Pons (tissue), 1 donor: ENCODE data around the gene FADS3.

Experiments
- DNase-seq: peaks from one replicate; pipeline ENCODE4 v3.0.0-alpha.2; 2016; ENCODE audit warnings: low spot score

The FADS3 gene

DNA sequence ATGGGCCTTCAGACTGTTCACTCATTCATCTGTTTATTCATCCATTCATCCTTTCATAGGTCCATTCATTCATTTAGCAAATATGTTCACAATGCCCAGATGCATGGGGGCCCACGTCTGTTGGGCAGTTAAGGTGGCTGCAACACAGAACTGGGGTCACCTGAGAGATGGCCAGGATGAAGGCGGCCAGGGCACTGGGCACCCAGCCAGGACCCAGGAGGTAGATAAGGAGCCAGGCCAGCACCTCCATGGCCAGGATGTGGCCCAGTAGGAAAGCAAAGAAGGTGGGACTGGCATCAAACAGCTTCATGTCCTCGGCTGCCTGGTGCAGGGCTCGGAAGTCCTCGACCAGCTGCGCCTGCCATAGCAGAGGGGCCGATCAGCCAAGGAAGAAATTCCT, 12.2 kb downstream of the FADS3 start:
- DNase-seq: no peak

DNA sequence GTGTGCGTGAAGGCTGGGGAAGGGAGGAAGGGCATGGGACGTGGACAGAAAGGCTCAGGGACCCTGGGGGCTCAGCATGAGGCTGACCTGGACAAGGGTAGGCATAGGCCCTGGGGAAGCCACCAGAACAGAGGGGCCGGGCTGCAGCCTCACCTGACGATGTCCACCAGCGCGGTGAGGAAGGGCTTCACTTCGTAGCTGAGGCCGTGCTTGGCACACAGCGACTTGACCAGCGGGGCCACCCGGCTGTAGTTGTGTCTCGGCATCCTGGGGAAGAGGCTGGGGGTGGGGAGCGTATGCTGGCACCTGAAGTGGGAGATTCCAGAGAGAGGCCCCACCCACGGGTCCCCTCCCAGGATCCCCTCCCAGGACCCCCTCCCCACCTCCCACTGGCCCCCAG, 15.6 kb downstream of the FADS3 start:
- no peak for DNase-seq

DNA sequence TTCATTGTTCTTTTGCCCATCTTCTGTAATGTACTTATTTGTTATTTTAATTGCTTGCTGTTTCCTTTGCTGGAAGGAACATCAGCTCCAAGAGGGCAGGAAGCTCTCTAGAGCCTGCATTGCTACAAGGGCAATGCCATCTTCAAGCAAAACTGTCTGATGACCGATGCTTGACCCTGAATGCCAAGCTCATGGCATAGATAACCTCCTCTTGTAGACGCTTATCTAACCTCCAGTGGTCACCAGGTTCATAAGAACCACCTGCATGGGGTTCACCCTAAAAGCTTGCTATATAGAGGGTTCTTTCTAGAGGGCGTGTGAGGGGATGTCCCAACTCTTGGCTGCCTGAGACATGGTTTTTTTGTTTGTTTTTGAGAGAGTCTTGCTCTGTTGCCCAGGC, 16.5 kb downstream of the FADS3 start:
- DNase-seq: no peak

DNA sequence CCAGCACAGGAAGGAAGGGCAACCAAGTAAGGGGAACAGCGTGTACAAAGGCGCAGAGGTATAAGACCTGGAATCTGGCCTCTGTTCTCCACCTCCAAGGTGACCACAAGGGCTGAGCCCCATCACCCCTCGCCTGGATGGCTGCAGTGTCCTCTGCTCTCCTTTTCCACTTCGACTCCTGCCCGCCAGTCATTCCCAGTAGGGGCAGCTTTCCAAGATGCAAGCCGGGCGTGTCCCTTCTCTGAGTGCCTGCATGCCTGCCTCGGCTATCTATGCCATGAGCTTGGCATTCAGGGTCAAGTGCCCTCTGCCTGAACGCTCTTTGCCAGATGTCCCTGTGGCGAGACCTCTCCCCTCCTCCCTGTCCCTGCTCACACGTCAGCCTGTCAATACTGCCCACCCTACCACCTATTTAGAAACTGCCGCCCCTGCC, 17.0 kb downstream of the FADS3 start:
- DNase-seq: no peak

DNA sequence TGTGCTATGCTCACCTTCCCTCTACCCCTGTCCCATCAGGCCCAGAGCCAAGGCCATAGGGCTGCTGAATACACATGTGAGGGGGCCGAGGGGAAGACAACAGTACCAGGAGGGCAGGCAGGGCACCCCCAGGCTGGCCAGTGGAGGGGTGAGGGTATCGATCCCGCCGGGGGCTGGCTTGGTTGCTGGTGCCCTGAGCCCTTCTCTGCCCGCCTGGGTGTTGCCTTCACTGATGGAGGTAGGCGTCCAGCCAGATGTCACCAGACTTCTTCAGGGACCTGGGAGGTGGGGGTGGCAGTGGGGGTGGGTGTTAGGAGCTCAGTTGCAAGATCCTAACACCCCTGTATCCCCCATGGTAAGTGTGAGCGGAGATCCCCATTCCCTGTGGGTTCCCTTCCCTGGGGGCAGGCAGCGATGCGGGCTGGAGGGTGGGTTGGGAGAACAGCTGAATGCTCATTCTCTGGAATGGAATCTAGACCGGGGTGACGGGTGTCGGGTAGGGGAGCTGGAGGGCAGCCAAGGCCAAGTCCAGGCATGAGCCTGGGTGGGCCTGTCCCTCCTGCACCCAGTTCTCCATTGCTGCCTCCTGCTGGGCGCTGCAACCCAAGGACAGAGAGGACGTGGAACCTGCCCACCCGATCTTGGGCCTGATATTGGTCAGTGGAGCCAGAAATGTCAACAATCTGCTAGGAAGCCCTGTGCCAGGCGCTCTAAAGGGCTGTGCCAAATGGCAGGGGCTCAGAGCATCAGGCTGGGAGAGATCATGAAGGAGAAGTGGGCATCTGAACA, 17.6 kb downstream of the FADS3 start:
- DNase-seq: no peak

DNA sequence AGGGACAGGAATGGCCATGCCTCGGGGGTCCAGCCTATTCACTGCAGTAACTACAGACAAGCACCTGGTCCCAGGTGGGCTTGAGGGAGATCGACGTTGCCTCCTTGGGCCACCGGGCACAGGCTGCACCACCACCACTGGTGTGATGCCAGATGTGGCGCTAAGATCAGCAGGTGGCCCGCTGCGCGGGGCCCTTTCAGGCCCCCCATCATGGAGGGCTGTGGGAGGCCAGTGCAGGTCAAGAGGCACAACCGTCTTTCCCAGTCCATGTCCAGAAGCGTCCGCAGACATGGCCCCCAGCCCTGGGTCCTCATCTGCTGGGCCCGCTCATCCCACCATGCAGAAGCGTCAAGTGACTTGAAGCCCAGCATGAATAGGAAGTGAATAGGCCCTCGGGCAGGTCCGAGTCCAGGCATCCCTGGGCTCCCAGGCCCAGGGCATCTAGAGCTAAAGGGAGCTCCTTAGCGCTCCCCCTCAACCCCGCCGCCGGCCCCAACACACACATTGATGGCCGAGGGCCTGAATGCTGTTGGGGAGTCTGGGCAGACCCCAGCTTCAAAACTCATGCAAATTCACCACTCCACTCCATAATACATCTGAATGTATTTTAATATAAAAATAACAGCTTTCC, 18.3 kb downstream of the FADS3 start:
- no peak for DNase-seq

DNA sequence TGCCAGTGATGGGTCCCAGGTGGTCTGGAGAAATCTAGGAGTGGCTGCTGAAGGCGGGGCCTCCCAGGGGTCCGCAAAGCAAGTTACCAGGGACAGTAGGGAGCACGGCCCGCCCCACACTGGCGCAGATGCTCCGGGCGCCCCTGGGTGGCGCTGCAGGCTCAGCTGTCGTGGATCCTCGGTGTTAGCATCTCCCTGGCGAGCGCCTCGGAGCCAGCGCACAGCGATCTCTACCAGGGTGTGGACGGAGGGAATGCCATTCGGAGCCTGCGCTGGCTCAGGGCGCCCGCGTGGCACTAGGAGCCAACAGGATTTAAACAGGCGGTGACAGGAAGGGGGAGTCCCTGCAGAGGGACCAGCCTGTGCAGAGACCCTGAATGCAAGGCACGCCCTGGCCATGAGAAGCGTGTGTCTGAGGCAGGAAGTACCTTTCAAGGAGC, 20.2 kb downstream of the FADS3 start:
- DNase-seq: peak; percentile 53

DNA sequence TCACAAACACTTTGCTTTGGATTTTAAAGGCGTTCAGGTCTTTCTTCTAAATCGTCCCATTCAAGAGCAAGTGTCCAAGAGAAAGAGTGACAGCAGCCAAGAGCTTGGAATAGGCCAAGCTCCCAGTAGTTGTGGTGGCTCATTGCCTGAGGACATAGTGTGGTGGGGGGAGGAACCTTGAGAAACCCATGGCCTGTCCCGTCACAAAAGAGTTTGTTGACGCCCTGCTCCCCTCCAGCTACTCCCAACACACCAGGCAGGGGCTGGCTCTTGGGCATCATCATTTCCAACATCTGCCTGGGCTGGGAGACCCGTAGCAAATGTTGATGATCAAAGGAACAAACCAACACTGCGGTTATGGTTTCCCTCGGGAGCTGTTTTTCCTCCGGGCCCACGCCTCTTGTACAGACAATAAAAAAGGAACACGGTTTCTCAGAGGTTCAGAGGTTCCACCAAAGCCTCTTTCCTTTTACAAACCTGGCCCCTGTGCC, 20.8 kb downstream of the FADS3 start:
- DNase-seq: no peak

DNA sequence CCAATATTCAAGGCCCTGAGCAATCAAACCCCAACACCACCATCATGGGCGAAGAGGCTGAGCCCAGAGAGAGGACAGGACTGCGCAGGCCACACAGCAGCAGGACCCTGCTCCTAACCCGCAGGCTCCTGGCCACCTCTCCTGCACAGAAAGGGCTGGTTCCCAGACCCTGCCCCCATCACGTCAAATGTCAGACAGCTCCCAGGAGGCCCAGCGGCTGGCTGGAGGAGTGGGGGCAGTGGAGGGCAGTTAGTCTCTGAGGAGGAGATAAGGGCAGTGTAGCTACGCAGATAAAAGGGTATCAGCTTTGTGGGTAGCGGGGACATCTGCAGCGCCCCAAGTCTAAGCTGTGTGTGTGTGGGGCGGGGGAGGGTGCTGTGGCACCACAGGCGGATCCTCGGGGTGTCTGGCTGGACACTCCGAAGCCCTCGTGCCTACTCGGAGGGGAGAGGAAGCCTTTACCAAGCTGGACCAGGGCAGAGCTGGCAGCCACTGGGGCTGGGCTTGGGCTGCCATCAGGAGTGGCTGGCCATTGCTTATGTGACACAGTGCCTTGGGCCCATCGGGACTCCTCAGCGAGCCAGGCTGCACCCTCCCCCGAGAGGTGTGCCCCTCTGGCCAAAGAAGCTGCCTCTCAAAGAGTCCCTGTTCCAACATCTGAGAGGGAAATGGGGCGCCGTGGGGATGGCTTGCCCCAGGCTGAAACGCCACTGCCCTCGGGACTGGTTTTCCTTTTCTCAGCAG, 21.5 kb downstream of the FADS3 start:
- DNase-seq: no peak

DNA sequence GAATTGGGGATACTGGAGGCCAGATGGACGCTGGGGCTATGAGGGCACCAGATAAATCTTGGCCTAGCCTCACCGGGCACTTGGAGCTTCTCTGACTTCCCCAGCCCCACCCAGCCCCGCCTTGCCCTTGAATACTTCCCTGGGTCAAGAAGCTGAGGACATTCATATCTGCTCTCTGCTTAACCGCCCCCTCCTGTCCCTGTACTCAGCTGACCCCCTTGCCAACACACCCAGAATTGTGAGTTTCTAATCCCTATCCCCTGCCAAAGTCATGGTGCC, 22.0 kb downstream of the FADS3 start:
- no peak for DNase-seq

DNA sequence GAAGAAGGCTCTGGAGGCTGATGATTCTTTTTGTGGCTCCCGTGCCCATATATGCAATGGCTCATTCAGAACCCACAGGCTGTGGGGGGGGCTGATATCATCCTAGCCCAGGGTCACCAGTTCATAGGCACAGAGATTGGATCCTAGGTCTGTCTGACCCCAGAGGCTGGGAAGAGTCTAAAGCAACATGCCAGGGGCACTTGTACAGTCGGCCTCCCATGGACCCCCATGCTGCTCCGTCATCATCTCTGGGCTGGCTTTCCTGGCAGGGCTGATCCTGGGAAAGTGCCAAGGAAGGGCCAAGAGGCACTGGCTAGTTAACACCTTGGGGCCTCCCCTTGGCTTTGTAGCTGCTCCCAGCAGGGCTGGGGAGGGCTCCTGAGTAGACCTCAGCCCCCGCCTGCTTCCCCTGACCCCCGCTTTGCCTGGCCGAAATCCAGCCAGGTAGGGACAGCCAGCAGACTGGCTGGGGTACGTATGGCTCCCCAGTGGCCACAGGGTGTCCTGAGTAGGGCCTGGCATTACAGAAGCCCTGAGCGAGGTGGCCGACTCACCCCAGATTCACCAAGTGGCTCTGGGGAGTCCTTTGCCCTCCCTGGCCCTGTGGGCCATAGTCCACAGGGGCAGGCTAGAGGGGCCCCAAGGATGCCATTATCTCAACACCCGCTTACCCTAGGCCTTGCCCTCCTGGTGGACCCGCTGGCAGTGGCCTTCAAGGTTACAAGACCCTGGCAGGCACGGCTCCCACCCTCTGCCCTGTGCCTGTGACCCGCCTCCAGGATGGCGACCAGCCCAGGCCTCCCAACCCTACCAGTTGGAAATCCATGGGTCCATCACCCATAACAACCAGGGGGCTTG, 22.5 kb downstream of the FADS3 start:
- DNase-seq: no peak

DNA sequence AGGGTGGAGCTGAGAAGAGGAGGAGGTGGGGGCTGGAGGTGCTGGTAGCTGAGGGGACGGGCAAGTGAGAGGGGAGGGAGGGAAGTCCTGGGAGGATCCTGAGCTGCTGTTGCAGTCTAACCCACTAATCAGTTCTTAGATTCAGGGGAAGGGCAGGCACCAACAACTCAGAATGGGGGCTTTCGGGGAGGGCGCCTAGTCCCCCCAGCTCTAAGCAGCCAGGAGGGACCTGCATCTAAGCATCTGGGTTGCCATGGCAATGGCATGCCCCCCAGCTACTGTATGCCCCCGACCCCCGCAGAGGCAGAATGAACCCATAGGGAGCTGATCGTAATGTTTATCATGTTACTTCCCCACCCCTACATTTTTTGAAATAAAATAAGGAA, 24.4 kb downstream of the FADS3 start:
- DNase-seq: no peak

DNA sequence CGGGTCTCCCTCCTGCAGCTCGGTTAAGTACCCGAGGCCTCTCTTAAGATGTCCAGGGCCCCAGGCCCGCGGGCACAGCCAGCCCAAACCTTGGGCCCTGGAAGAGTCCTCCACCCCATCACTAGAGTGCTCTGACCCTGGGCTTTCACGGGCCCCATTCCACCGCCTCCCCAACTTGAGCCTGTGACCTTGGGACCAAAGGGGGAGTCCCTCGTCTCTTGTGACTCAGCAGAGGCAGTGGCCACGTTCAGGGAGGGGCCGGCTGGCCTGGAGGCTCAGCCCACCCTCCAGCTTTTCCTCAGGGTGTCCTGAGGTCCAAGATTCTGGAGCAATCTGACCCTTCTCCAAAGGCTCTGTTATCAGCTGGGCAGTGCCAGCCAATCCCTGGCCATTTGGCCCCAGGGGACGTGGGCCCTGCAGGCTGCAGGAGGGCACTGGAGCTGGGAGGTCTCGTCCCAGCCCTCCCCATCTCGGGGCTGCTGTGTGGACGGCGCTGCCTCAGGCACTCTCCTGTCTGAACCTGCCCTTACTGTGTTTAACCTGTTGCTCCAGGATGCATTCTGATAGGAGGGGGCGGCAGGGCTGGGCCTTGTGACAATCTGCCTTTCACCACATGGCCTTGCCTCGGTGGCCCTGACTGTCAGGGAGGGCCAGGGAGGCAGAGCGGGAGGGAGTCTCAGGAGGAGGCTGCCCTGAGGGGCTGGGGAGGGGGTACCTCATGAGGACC, 25.0 kb downstream of the FADS3 start:
- DNase-seq: no peak

DNA sequence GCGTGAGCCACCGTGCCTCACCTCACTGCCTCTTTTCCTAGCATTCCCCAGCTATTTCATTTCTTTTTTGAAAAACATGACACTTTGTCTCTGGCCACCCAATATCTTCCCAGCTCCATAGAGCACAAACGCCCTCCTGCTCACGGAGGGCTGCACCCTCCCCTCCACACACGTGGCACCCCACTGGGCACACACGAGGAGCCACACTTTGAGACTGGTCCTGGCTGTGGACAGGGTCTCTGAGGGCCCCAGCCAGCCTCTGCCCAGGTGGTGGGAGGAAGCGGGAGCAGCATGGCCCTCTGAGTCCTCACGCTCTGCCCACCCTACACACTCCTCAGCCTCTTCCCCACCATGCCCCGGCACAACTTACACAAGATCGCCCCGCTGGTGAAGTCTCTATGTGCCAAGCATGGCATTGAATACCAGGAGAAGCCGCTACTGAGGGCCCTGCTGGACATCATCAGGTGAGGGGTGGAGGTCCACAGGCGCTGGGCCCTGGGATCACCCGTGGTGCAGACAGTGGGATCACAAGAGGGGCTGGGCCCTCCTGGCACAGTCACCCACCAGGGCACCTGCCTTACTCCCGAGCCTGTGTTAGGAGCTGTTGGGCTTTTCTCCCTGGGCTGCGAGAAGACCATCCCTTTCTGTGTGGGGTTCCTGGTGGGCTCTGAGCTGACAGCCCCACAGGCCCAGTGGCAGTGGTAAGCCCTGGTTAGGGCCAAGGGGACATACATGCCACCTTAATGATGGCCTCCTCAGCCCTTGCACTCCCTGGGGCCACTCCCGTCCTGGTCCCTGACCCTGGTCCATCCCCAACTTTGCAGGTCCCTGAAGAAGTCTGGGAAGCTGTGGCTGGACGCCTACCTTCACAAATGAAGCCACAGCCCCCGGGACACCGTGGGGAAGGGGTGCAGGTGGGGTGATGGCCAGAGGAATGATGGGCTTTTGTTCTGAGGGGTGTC, 26.2 kb downstream of the FADS3 start:
- no peak for DNase-seq

DNA sequence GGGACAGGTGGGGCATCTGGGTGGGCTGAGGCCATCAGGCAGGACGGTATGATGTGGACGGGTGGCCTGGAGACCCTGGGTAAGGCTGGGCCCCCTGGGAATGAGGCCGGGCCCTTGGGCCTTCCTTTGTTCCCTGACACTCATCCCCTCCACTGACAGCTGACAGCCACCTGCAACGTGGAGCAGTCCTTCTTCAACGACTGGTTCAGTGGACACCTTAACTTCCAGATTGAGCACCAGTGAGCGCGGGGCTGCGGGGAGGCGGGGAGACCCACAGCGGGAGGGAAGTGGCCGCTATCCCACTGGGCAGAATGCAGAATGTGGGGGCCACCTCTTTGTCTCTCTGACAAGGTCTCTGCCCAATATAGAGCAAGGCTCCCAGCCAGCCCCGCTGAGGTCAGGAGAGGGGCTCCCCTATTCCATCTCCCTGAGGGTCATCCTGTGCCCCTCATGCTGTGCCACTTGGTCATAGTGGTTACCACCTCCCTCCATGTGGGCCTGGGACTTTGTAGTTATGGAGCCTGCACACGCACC, 27.7 kb downstream of the FADS3 start:
- DNase-seq: no peak

DNA sequence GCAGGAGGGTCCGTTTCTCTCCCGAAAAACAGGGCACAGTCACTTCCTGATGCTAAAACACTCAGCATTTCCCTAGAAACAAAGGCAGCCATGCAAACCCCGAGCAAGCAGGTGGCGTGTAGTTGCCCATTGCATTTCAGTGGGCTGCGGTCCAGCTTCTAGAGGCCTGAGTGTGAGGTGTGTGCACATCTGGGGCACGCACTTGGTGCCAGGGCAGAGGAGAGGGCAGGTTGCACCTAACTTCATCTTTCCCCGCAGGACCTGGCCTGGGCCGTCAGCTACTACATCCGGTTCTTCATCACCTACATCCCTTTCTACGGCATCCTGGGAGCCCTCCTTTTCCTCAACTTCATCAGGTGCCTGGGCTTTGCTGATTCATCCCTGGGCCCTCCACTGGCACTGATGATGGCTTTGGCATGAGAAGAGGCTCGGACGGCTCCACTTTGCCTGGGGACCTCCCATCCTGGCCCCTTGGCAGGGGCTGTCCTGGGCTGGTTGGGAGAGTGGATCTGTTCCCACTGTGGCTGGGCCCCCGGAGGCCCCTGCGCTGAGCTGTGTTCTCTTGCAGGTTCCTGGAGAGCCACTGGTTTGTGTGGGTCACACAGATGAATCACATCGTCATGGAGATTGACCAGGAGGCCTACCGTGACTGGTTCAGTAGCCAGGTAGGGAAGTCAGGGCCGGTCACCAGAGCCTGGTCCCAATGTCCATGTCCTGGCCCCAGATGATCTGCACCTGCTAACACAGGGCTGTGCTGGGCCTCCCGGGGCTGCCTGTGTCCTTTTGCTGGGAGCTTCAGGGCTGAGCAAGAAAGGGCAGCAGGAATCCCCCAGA, 28.4 kb downstream of the FADS3 start:
- no peak for DNase-seq

DNA sequence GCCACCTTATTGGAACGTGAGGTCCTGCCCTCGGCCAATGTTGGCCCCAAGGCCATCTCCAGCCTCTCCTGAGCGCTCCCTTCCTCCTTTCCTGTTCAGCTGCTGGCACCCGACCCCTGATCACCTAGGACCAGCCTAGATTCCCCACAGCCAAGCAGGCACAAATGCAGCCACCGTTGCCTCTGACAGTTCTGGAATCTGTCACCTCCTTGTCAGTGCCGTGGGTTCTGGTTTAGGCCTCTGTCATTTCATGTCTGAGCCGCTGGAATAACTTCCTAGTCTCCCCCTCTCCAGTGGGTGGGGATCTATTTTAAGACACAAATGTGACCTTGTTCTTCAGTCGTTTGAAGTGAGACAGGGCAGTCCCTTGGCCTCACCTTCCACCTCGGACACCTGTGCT, 29.7 kb downstream of the FADS3 start:
- no peak for DNase-seq

DNA sequence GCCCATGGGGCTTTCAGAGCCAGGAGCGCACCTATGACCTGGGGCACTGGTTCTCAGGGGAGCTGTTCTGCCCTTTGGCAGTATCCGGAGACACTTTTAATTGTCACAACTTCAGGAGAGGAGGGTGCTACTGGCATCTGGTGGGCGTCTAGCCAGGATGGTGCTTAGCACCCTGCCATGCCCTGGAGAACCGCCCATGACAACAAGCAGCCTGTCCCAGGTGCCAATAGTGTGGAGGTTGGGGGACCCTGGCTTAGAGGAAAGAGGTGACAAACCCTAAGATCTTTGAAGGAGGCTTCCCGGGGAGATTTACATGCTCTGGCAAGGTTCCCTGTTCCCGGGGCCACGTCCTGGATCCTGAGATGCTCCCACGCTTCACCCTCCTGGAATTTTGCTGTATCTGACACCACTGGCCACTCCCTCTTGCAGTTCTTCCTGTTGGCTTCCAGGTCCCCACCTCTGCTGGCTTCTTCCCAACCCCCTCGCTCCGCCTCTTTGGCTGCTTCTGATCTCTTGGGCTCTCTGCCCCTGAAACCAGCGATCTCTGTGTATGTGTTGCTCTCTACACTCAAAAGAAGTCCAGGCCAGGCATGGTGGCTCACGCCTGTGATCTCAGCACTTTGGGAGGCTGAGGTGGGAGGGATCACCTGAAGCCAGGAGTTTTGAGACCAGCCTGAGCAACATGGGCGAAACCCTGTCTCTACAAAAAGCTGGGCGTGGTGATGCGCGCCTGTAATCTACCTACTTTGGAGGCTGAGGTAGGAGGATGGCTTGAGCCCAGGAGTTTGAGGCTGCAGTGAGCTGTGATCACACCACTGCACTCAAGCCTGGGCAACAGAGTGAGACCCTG, 31.1 kb downstream of the FADS3 start:
- DNase-seq: no peak
